ENCODE results near the gene DCC. TPM values are rescaled to one million over a fixed set of nuclear protein-coding genes. Genes with fewer than 3 reads are reported as not detected.

DCC gene, protein sequence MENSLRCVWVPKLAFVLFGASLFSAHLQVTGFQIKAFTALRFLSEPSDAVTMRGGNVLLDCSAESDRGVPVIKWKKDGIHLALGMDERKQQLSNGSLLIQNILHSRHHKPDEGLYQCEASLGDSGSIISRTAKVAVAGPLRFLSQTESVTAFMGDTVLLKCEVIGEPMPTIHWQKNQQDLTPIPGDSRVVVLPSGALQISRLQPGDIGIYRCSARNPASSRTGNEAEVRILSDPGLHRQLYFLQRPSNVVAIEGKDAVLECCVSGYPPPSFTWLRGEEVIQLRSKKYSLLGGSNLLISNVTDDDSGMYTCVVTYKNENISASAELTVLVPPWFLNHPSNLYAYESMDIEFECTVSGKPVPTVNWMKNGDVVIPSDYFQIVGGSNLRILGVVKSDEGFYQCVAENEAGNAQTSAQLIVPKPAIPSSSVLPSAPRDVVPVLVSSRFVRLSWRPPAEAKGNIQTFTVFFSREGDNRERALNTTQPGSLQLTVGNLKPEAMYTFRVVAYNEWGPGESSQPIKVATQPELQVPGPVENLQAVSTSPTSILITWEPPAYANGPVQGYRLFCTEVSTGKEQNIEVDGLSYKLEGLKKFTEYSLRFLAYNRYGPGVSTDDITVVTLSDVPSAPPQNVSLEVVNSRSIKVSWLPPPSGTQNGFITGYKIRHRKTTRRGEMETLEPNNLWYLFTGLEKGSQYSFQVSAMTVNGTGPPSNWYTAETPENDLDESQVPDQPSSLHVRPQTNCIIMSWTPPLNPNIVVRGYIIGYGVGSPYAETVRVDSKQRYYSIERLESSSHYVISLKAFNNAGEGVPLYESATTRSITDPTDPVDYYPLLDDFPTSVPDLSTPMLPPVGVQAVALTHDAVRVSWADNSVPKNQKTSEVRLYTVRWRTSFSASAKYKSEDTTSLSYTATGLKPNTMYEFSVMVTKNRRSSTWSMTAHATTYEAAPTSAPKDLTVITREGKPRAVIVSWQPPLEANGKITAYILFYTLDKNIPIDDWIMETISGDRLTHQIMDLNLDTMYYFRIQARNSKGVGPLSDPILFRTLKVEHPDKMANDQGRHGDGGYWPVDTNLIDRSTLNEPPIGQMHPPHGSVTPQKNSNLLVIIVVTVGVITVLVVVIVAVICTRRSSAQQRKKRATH (N-terminal part only)
- total RNA-seq, result not detected
- not detected for polyA plus RNA-seq
- not detected for total RNA-seq

DNA sequence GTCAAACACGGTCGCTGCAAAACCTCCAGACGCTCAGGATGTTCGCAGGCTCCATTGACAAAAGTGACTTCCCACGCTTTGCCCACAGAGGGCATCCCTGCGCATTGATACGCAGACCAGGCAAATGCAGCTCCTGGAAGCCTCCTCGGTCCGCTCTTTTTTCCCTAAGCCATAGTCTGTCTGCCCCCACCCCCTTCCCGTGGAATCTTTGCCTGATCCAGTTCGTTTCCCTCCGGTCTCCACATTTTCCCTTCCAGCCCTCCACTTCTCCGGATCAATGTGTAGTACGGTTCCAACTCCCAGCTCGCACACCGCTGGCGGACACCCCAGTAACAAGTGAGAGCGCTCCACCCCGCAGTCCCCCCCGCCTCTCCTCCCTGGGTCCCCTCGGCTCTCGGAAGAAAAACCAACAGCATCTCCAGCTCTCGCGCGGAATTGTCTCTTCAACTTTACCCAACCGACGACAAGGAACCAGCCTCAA lies at the start of gene DCC:
TSS of gene DCC (plus strand) at position 307 of the 481 bp plus-strand sequence. CDS start 591 bp downstream, outside the sequence.
- POLR2A ChIA-PET, result no interaction called here
- Histone ChIP-seq H3K4me1 (ENCODE audit: control insufficient read depth in 2 of 2, insufficient read depth in 2 of 2, low read length in 2 of 2) (no peaks in the 10 kb centered on the region), H3K27ac (ENCODE audit: low read depth, low read length) (no peak within 1 kb of the TSS), H3K27me3 (ENCODE audit: control insufficient read depth in 2 of 2, insufficient read depth in 2 of 2, low read length in 2 of 2) (no peaks in the 10 kb centered on the region), H3K9me3 (ENCODE audit: control insufficient read depth in 2 of 3, low read length in 3 of 3) (no peaks in the 10 kb centered on the region), H3K4me3 (ENCODE audit: low read length) (no peak within 1 kb of the TSS), H3K36me3 (ENCODE audit: control insufficient read depth in 2 of 3, insufficient read depth in 3 of 3, low read length in 3 of 3) (no peaks in the 10 kb centered on the region)
- Mint-ChIP-seq H3K36me3 (peaks cover 0 to 8% (median 0%) of the 10 kb centered on the region in 5 donors), H3K27ac (peak within 1 kb of the TSS in 1 of 9 donors; percentile 30), H3K9me3 (peaks cover 2 to 20% (median 8%) of the 10 kb centered on the region in 11 donors), H3K4me3 (peak within 1 kb of the TSS in 1 of 10 donors; percentile 0), H3K4me1 (peaks cover 0 to 6% (median 0%) of the 10 kb centered on the region in 7 donors), H3K27me3 (peaks cover 31 to 58% (median 46%) of the 10 kb centered on the region in 5 donors)
- ATAC-seq, result no peak
- no peak for DNase-seq
- CTCF ChIA-PET, result no interaction called here
- intact Hi-C loops (cut with micrococcal nuclease), result no loop called here

- H3K27ac ChIP-seq (ENCODE audit: low read depth, low read length), result no peak overlapping the region
- DNase-seq (no peak), ATAC-seq (no peak)
- CTCF ChIA-PET, result no interaction called here
- Mint-ChIP-seq H3K27me3 (no peaks in the 10 kb centered on the region), H3K4me3 (no peak overlapping the region), H3K36me3 (no peaks in the 10 kb centered on the region), H3K27ac (no peak overlapping the region), H3K4me1 (no peaks in the 10 kb centered on the region), H3K9me3 (peaks cover 0 to 14% (median 7%) of the 10 kb centered on the region in 11 donors)
- H3K4me1 ChIP-seq (ENCODE audit: control insufficient read depth in 2 of 2, insufficient read depth in 2 of 2, low read length in 2 of 2), result no peaks in the 10 kb centered on the region
- H3K9me3 ChIP-seq (ENCODE audit: control insufficient read depth in 2 of 3, low read length in 3 of 3), result no peaks in the 10 kb centered on the region
- intact Hi-C loops (cut with micrococcal nuclease), result no loop called here
- POLR2A ChIA-PET, result no interaction called here
- H3K36me3 ChIP-seq (ENCODE audit: control insufficient read depth in 2 of 3, insufficient read depth in 3 of 3, low read length in 3 of 3), result no peaks in the 10 kb centered on the region
- no peaks in the 10 kb centered on the region for H3K27me3 ChIP-seq (ENCODE audit: control insufficient read depth in 2 of 2, insufficient read depth in 2 of 2, low read length in 2 of 2)
- H3K4me3 ChIP-seq (ENCODE audit: low read length), result no peak overlapping the region
These were observed 29.3 kb upstream of the DCC start for GRCh38 chr18:52310651-52311050.

DNA sequence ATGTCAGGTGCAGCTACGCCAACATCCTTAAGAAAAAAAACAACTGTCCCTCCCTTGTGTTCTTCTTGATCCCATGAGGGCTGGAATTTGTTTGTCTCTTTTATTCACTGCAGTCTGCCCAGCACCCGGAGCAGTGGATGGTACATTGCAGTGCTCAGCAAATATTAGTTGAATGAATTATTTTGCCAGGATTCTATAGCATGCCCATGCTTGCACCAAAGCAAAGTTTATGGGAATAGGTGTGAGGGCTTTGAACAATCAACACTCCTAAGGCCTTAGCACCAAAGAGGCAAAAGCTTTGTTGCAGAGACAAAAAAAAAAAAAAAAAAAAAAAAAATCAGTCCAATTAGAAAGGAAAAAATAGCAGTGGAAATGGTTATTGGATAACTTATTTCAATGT lies 28.7 kb upstream of the DCC start:
- no peak for ATAC-seq
- intact Hi-C loops (cut with micrococcal nuclease), result no loop called here

GRCh38 chr18:52312346-52312745 lies 27.7 kb upstream of the DCC start:
- H3K36me3 Mint-ChIP-seq, result no peaks in the 10 kb centered on the region
- POLR2A ChIA-PET, result no interaction called here
- CTCF ChIA-PET, result no interaction called here

More for the DNA sequence above, 28.7 kb upstream of the DCC start:
- Mint-ChIP-seq H3K36me3 (no peaks in the 10 kb centered on the region), H3K27ac (no peak overlapping the region), H3K9me3 (peaks cover 0 to 16% (median 7%) of the 10 kb centered on the region in 11 donors), H3K27me3 (no peaks in the 10 kb centered on the region), H3K4me1 (no peaks in the 10 kb centered on the region), H3K4me3 (no peak overlapping the region)
- ChIA-PET POLR2A (no interaction called here), CTCF (no interaction called here)
- no peak for DNase-seq
- Histone ChIP-seq H3K4me3 (ENCODE audit: low read length) (no peak overlapping the region), H3K27ac (ENCODE audit: low read depth, low read length) (no peak overlapping the region), H3K9me3 (ENCODE audit: control insufficient read depth in 2 of 3, low read length in 3 of 3) (no peaks in the 10 kb centered on the region), H3K4me1 (ENCODE audit: control insufficient read depth in 2 of 2, insufficient read depth in 2 of 2, low read length in 2 of 2) (no peaks in the 10 kb centered on the region), H3K27me3 (ENCODE audit: control insufficient read depth in 2 of 2, insufficient read depth in 2 of 2, low read length in 2 of 2) (no peaks in the 10 kb centered on the region), H3K36me3 (ENCODE audit: control insufficient read depth in 2 of 3, insufficient read depth in 3 of 3, low read length in 3 of 3) (no peaks in the 10 kb centered on the region)

GRCh38 chr18:52313213-52313612 lies 26.8 kb upstream of the DCC start:
- no peaks in the 10 kb centered on the region for H3K36me3 Mint-ChIP-seq
- Histone ChIP-seq H3K27ac (ENCODE audit: low read depth, low read length) (no peak overlapping the region), H3K4me3 (ENCODE audit: low read length) (no peak overlapping the region), H3K27me3 (ENCODE audit: control insufficient read depth in 2 of 2, insufficient read depth in 2 of 2, low read length in 2 of 2) (no peaks in the 10 kb centered on the region), H3K9me3 (ENCODE audit: control insufficient read depth in 2 of 3, low read length in 3 of 3) (no peaks in the 10 kb centered on the region), H3K36me3 (ENCODE audit: control insufficient read depth in 2 of 3, insufficient read depth in 3 of 3, low read length in 3 of 3) (no peaks in the 10 kb centered on the region), H3K4me1 (ENCODE audit: control insufficient read depth in 2 of 2, insufficient read depth in 2 of 2, low read length in 2 of 2) (no peaks in the 10 kb centered on the region)
- ATAC-seq, result no peak
- no peaks in the 10 kb centered on the region for H3K4me1 Mint-ChIP-seq
- intact Hi-C loops (cut with micrococcal nuclease), result no loop called here
- no peak overlapping the region for H3K4me3 Mint-ChIP-seq
- no peak for DNase-seq
- peaks cover 0 to 17% (median 4%) of the 10 kb centered on the region in 11 donors for H3K9me3 Mint-ChIP-seq
- no peaks in the 10 kb centered on the region for H3K27me3 Mint-ChIP-seq
- POLR2A ChIA-PET, result no interaction called here
- H3K27ac Mint-ChIP-seq, result no peak overlapping the region
- CTCF ChIA-PET, result no interaction called here

More at GRCh38 chr18:52312346-52312745, 27.7 kb upstream of the DCC start:
- no peaks in the 10 kb centered on the region for H3K36me3 ChIP-seq (ENCODE audit: control insufficient read depth in 2 of 3, insufficient read depth in 3 of 3, low read length in 3 of 3)
- Mint-ChIP-seq H3K4me3 (no peak overlapping the region), H3K4me1 (no peaks in the 10 kb centered on the region), H3K27me3 (no peaks in the 10 kb centered on the region), H3K9me3 (peaks cover 0 to 20% (median 4%) of the 10 kb centered on the region in 11 donors), H3K27ac (no peak overlapping the region)
- ATAC-seq (no peak), DNase-seq (no peak)
- no peaks in the 10 kb centered on the region for H3K27me3 ChIP-seq (ENCODE audit: control insufficient read depth in 2 of 2, insufficient read depth in 2 of 2, low read length in 2 of 2)
- no peak overlapping the region for H3K4me3 ChIP-seq (ENCODE audit: low read length)
- intact Hi-C loops (cut with micrococcal nuclease), result no loop called here
- H3K4me1 ChIP-seq (ENCODE audit: control insufficient read depth in 2 of 2, insufficient read depth in 2 of 2, low read length in 2 of 2), result no peaks in the 10 kb centered on the region
- no peaks in the 10 kb centered on the region for H3K9me3 ChIP-seq (ENCODE audit: control insufficient read depth in 2 of 3, low read length in 3 of 3)
- no peak overlapping the region for H3K27ac ChIP-seq (ENCODE audit: low read depth, low read length)

- H3K4me1 ChIP-seq (ENCODE audit: control insufficient read depth in 2 of 2, insufficient read depth in 2 of 2, low read length in 2 of 2), result no peaks in the 10 kb centered on the region
- Mint-ChIP-seq H3K9me3 (peaks cover 0 to 16% (median 2%) of the 10 kb centered on the region in 11 donors), H3K27me3 (peaks cover 0 to 5% (median 0%) of the 10 kb centered on the region in 5 donors), H3K27ac (no peak overlapping the region), H3K4me3 (no peak overlapping the region), H3K36me3 (no peaks in the 10 kb centered on the region), H3K4me1 (no peaks in the 10 kb centered on the region)
- POLR2A ChIA-PET, result no interaction called here
- ATAC-seq (no peak), DNase-seq (no peak)
- H3K36me3 ChIP-seq (ENCODE audit: control insufficient read depth in 2 of 3, insufficient read depth in 3 of 3, low read length in 3 of 3), result no peaks in the 10 kb centered on the region
- intact Hi-C loops (cut with micrococcal nuclease), result no loop called here
- no peak overlapping the region for H3K27ac ChIP-seq (ENCODE audit: low read depth, low read length)
- H3K27me3 ChIP-seq (ENCODE audit: control insufficient read depth in 2 of 2, insufficient read depth in 2 of 2, low read length in 2 of 2), result no peaks in the 10 kb centered on the region
- no peak overlapping the region for H3K4me3 ChIP-seq (ENCODE audit: low read length)
- no peaks in the 10 kb centered on the region for H3K9me3 ChIP-seq (ENCODE audit: control insufficient read depth in 2 of 3, low read length in 3 of 3)
- CTCF ChIA-PET, result no interaction called here
These were observed 20.5 kb upstream of the DCC start for GRCh38 chr18:52319424-52319983.

Measured in naive thymus-derived CD4-positive, alpha-beta T cell (primary cell).